ENCODE results near the gene MRPL12. TPM values are rescaled to one million over a fixed set of nuclear protein-coding genes. Genes with fewer than 3 reads are reported as not detected.
A peak's percentile ranks its signal among the peaks of the same experiment; 100 is the strongest.
"Not testable (repeated sequence)": the region's sequence is repeated elsewhere in the genome, so short reads cannot be mapped to it uniquely, and the experiment has no call there.

The MRPL12 gene
- total RNA-seq, 2 experiments from 2014 or later, result 57.2 to 59.6 TPM

DNA sequence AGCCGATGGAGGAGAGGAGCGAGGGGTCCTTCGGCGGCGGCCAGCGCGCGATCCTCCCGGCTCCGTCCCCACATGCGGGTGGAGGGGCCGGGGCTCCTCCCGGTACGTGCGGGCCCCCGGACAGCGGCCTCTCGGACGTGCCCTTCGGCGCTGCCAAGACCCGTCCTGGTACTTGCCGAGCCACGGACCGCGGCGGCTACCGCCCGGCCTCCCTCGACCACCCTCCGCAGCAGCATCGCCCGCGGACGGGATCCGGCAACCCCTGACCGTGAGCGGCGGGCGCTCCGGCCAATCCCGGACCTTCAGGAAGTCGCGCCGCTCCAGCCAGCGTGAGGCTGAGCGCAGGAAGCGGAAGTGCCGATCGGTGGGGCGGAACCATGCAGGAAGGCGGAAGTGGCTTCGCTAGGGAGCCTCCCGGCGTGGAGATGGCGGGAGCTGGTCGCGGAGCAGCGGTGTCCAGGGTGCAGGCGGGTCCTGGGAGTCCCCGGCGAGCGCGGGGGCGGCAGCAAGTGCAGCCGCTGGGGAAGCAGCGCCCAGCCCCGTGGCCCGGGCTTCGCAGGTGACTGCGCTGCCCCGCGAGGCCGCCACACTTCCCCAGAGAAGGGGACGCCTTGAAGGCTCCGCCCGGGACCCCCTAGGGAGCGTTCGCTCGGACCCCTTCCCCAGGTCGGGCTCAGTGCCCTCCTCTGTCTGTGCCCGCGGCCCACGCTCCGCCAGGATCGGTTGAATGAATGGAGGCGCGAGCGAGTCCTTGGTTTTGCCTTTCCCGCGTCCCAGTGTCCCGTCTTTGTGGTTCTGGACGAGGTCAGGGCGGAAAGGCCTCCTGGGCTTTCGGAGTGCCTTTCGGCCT is 36.6 kb upstream of the MRPL12 start, which contains the start of the genes CCDC137 and OXLD1:
TSS of gene CCDC137 (plus strand) at position 396 of the 850 bp plus-strand sequence. CDS start at position 426, 30 bp downstream.
TSS of gene OXLD1 (minus strand) at position 264 of the 850 bp plus-strand sequence. CDS start at position 236, 28 bp downstream.
- ChIA-PET POLR2A (interaction anchor here (0.6 to 4.8 kb wide), 16 partner anchors 9 to 296 kb away, joined by 3 to 52 read pairs (median 4); partner anchors contain the start of genes ARL16, HGS, MRPL12 and NPLOC4), CTCF (interaction anchor here (1.0 to 2.3 kb wide), 3 partner anchors 9 to 17 kb away, joined by 3 to 6 read pairs (median 6); partner anchors contain the start of genes ARL16 and HGS)
- H3K9me3 Mint-ChIP-seq, result no peaks in the 10 kb centered on the region
- peaks cover 62% of the 10 kb centered on the region for H3K4me1 Mint-ChIP-seq
- H3K36me3 Mint-ChIP-seq (ENCODE audit: low read depth), result peaks cover 51% of the 10 kb centered on the region
- H3K27me3 Mint-ChIP-seq, result no peaks in the 10 kb centered on the region
- H3K4me3 Mint-ChIP-seq, result peak within 1 kb of the TSS; percentile 93
- DNase-seq, result peak; percentile 94
- H3K27ac Mint-ChIP-seq, result peak within 1 kb of the TSS; percentile 94

DNA sequence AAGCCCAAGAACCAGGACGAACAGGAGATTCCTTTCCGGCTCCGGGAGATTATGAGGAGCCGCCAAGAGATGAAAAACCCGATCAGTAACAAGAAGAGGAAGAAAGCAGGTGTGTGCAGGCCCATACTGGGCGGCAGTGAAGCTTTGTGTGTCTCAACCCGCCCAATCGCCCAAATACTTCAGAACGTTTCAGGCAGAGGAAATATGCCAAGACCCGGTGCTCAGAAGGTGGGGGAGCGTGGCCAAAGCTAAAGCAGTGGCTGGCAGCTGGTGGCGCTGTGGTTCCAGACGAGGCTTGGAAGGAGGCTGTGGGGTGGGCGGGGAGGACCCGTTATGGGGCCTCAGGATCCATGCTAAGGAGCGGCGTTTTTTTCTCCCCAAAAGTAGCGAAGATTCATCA is 35.4 kb upstream of the MRPL12 start:
- Mint-ChIP-seq H3K36me3 (ENCODE audit: low read depth) (peaks cover 63% of the 10 kb centered on the region), H3K27me3 (no peaks in the 10 kb centered on the region)

DNA sequence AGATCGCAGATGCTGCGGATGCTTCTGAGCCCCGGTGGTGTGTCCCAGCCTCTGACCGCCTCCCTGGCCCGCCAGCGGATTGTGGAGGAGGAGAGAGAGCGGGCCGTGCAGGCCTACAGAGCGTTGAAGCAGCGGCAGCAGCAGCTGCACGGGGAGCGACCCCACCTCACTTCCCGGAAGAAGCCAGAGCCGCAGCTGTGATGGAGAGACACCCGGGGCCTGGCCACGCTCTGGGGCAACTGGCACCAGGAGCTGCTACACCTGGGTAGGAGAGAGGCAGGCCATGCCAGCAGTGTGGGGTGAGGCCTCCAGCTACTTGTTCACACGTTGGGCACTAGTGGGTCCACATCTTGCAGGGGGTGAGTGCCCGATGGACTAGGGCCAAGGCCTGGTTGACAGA is 30.7 kb upstream of the MRPL12 start:
- ChIA-PET POLR2A (interaction anchor here (0.7 kb wide), 1 partner anchor 169 kb away, joined by 3 read pairs; no protein-coding TSS in a partner anchor), CTCF (no interaction called here)
- no peak for DNase-seq
- no peak overlapping the region for H3K4me3 Mint-ChIP-seq
- H3K27ac Mint-ChIP-seq, result no peak overlapping the region
- H3K9me3 Mint-ChIP-seq, result no peaks in the 10 kb centered on the region
- no peaks in the 10 kb centered on the region for H3K27me3 Mint-ChIP-seq
- peaks cover 48% of the 10 kb centered on the region for H3K36me3 Mint-ChIP-seq (ENCODE audit: low read depth)
- peaks cover 22% of the 10 kb centered on the region for H3K4me1 Mint-ChIP-seq

More for the DNA sequence above, 35.4 kb upstream of the MRPL12 start:
- Mint-ChIP-seq H3K9me3 (no peaks in the 10 kb centered on the region), H3K27ac (peak overlapping the region; percentile 76), H3K4me1 (peaks cover 52% of the 10 kb centered on the region), H3K4me3 (peak overlapping the region; percentile 93)
- CTCF ChIA-PET, result interaction anchor here (2.3 kb wide), 1 partner anchor 16 kb away, joined by 6 read pairs; the partner anchor contains the start of genes ARL16 and HGS
- DNase-seq, result no peak
- POLR2A ChIA-PET, result interaction anchor here (1.0 to 3.2 kb wide), 6 partner anchors 8 to 309 kb away, joined by 3 to 18 read pairs (median 6); partner anchors contain the start of genes ARL16, HGS and MRPL12

DNA sequence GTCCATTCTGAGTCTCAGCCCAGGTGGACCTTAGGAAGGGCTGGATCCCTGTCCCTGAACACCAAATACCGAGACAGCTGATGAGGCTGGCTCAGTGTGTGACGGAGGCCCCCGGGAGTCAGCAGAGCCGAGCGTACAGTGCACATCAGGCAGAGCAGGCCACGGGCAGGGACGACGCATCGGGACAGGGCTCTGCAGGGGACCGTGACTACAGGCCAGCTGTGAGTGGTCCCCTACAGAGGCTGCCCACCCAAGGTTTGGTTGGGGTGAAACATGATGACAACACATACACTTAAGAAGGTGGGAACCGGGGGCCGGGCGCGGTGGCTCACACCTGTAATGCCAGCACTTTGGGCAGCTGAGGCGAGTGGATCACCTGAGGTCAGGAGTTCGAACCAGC is 30.2 kb upstream of the MRPL12 start:
- ChIA-PET POLR2A (interaction anchor here (0.7 kb wide), 1 partner anchor 168 kb away, joined by 3 read pairs; no protein-coding TSS in a partner anchor), CTCF (no interaction called here)
- H3K4me1 Mint-ChIP-seq, result peaks cover 17% of the 10 kb centered on the region
- no peaks in the 10 kb centered on the region for H3K9me3 Mint-ChIP-seq
- no peak overlapping the region for H3K4me3 Mint-ChIP-seq
- no peaks in the 10 kb centered on the region for H3K27me3 Mint-ChIP-seq
- H3K27ac Mint-ChIP-seq, result no peak overlapping the region
- peaks cover 43% of the 10 kb centered on the region for H3K36me3 Mint-ChIP-seq (ENCODE audit: low read depth)
- DNase-seq, result no peak

DNA sequence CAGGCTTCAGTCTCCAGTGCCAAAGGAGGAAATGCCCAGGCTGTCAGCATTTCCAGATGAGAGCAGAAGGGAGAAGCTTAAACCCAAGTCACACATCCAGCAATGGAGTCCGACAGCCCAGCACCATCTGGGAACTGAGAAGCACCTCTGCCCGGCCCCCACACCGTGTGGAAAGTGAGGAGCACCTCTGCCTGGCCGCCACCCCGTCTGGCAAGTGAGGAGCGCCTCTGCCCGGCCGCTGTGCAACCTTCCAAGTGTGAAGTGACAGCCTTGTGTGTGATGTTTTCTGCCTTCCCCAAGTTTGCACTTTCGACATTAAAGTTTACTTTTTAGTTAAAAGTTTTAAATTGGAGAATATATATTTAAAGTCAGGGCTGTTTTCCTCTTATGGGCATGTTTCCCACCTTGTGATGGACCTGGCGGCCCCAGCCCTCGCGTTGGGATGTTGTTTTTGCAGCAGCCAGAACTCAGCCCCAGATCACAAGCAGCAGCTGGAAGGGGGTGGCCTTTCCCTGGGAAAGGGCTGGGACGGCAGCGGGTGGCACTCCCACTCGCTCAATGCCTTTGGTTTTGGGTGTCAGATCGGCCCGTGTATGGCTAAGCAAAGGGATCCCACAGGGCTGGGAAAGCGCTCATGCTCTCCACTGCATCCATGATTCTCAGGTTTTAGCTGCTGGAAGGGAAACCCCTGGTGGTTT is 29.5 kb upstream of the MRPL12 start:
- CTCF ChIA-PET, result interaction anchor here (2.8 kb wide), 1 partner anchor 29 kb away, joined by 18 read pairs; the partner anchor contains the start of gene MRPL12
- Mint-ChIP-seq H3K27me3 (no peaks in the 10 kb centered on the region), H3K4me3 (no peak overlapping the region), H3K9me3 (no peaks in the 10 kb centered on the region), H3K36me3 (ENCODE audit: low read depth) (peaks cover 38% of the 10 kb centered on the region), H3K4me1 (peaks cover 11% of the 10 kb centered on the region), H3K27ac (no peak overlapping the region)
- DNase-seq, result no peak
- POLR2A ChIA-PET, result interaction anchor here (0.9 kb wide), 1 partner anchor 10 kb away, joined by 3 read pairs; the partner anchor contains the start of genes ARL16 and HGS

DNA sequence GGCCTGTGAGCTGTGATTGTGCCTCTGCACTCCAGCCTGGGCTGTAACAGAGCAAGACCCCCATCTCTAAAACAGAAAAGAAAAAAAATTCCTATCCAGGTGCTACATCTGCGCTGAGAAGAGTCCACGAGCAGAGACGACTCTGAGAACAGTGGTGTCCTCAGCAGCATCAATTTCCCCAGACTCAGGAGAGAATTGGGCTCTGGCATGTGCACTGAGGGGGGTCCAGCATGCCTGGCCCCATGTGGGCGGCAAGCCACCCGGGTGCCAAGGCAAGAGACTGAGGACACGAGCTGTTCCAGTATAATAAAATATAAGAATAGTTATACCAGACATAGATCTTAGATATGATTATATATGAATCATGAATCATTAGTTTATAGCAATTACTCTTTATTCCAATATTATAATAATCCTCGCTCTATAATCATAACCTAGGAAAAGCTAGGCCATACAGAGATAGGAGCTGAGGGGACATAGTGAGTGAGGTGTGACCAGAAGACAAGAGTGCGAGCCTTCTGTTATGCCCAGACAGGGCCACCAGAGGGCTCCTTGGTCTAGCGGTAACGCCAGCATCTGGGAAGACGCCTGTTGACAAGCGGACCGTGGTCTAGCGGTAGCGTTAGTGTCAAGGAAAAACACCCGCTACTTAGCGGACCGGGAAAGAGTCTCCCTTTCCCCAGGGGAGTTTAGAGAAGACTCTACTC is 27.5 kb upstream of the MRPL12 start:
- H3K27ac Mint-ChIP-seq, H3K4me3 Mint-ChIP-seq, H3K9me3 Mint-ChIP-seq, H3K4me1 Mint-ChIP-seq, H3K27me3 Mint-ChIP-seq: not testable (repeated sequence)
- CTCF ChIA-PET, result interaction anchor here (1.0 to 2.8 kb wide), 6 partner anchors 8 to 55 kb away, joined by 3 to 18 read pairs (median 6); partner anchors contain the start of genes ARL16, CCDC137, HGS and MRPL12
- peaks cover 30% of the 10 kb centered on the region for H3K36me3 Mint-ChIP-seq (ENCODE audit: low read depth)
- peak; percentile 42 for DNase-seq
- POLR2A ChIA-PET, result interaction anchor here (0.6 to 2.3 kb wide), 5 partner anchors 8 to 36 kb away, joined by 3 to 10 read pairs (median 5); partner anchors contain the start of genes ARL16, CCDC137, HGS and MRPL12

DNA sequence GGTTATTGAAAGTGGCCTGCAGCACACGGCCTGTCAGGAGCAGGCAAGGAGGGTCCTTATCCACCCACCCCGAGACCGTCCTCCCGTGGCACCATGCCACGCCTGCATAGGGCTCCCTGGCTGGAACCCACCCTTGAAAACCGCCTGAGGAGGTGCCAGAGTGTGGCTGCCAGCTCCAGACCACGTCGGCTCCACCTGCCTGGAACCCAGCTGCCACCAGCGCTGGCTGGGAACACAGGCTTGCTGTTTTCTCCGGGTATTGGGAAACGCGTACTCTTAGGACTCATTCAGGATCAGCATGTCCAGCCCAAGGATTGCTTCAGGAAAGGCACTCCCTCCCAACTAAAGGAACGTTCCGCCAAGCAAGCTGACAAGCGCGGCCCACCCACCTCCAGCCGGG is 26.3 kb upstream of the MRPL12 start:
- Mint-ChIP-seq H3K27ac (no peak overlapping the region), H3K4me3 (no peak overlapping the region), H3K9me3 (no peaks in the 10 kb centered on the region), H3K36me3 (ENCODE audit: low read depth) (peaks cover 23% of the 10 kb centered on the region), H3K4me1 (peaks cover 5% of the 10 kb centered on the region), H3K27me3 (no peaks in the 10 kb centered on the region)
- POLR2A ChIA-PET, result interaction anchor here (1.6 to 2.3 kb wide), 2 partner anchors 8 to 10 kb away, joined by 5 to 10 read pairs; partner anchors contain the start of genes CCDC137 and OXLD1
- DNase-seq, result no peak
- CTCF ChIA-PET, result interaction anchor here (1.5 to 2.8 kb wide), 2 partner anchors 11 to 26 kb away, joined by 3 to 18 read pairs; partner anchors contain the start of gene MRPL12

DNA sequence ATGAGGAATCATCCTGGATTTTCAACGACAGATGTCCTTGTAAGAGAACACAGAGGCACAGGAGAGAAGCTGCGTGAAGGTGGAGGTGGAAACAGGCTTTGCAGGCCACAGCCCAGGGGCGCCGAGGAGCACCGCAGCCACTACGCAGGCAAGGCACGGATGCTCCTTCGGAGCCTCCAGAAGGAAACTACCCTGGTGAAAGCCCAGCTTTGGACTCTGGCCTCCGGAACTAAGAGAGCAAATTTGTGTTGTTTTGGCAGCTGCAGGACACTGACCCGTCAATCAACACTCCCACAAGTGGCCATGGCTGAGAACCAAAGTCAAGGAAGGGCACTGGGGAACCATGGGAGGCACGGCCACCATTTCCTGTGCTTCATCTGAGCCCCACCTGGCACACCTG is 23.0 kb upstream of the MRPL12 start:
- no peak overlapping the region for H3K27ac Mint-ChIP-seq
- peaks cover 27% of the 10 kb centered on the region for H3K4me1 Mint-ChIP-seq
- peaks cover 12% of the 10 kb centered on the region for H3K36me3 Mint-ChIP-seq (ENCODE audit: low read depth)
- CTCF ChIA-PET, result interaction anchor here (0.6 kb wide), 1 partner anchor 12 kb away, joined by 3 read pairs; no protein-coding TSS in a partner anchor
- no peak for DNase-seq
- POLR2A ChIA-PET, result interaction anchor here (1.4 kb wide), 1 partner anchor 22 kb away, joined by 4 read pairs; no protein-coding TSS in a partner anchor
- no peaks in the 10 kb centered on the region for H3K27me3 Mint-ChIP-seq
- H3K9me3 Mint-ChIP-seq, result no peaks in the 10 kb centered on the region
- no peak overlapping the region for H3K4me3 Mint-ChIP-seq

DNA sequence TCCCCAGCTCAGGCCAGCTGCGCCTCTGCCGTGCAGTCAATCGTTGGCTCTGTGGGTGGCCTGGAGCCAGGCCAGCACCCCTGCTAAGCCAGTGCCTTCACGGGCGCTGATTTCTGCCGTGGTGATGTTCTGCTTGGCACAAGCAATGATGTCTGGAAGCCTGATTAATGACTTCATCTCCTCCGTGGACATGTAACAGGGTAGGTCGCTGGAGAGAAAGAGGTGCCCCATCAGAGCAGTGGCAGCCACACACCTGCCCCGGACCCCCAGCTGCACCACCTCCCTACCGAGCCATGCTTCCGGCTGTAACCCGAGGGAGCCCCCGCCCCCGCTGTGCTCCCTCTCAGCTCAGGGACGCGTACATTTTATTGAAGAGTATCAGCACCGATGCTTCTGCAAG is 21.5 kb upstream of the MRPL12 start:
- Mint-ChIP-seq H3K4me1 (peaks cover 36% of the 10 kb centered on the region), H3K36me3 (ENCODE audit: low read depth) (peaks cover 23% of the 10 kb centered on the region), H3K27ac (no peak overlapping the region), H3K4me3 (peak overlapping the region; percentile 17), H3K27me3 (no peaks in the 10 kb centered on the region), H3K9me3 (no peaks in the 10 kb centered on the region)
- ChIA-PET CTCF (interaction anchor here (4.2 kb wide), 1 partner anchor 21 kb away, joined by 42 read pairs; the partner anchor contains the start of gene MRPL12), POLR2A (interaction anchor here (3.2 to 4.7 kb wide), 3 partner anchors 13 to 22 kb away, joined by 18 to 111 read pairs (median 47); partner anchors contain the start of genes CCDC137, MRPL12 and OXLD1)
- no peak for DNase-seq

DNA sequence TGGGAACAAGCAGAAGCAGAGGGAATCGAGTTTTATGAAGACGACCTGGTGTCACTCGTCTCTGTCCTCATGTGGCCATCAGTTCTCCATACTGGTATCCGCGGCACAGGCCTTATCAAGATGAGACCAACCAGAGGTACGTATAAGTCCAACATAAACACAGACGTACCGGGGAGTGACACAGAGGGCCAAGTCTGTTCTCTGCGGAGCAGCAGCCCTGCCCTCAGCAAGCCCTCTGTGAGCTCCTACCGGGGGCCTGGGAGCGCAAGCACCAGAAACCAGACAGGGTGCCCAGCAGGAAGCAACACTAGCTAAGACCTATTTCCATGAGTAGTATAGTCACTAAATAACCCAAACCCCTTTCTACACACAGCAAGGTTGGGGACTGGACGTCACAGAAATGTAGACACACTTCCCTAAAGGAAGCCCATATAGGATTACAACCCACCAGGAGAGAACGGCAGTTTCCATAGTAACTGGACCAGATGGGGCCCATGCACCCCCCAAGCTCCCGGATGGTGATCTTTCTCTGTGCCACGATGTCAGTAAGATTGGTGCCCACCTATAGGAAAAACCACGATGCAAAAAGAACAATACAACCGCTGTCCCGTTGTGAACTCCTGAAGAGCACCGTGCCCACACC is 20.5 kb upstream of the MRPL12 start:
- POLR2A ChIA-PET, result interaction anchor here (0.9 to 4.7 kb wide), 20 partner anchors 7 to 424 kb away, joined by 3 to 111 read pairs (median 7); partner anchors contain the start of genes ACTG1, ARHGDIA, CCDC137 and FAAP100
- CTCF ChIA-PET, result interaction anchor here (1.0 to 4.2 kb wide), 5 partner anchors 15 to 81 kb away, joined by 3 to 42 read pairs (median 6); partner anchors contain the start of genes CCDC137, MRPL12 and OXLD1
- Mint-ChIP-seq H3K4me3 (peak overlapping the region; percentile 86), H3K4me1 (peaks cover 42% of the 10 kb centered on the region), H3K36me3 (ENCODE audit: low read depth) (peaks cover 33% of the 10 kb centered on the region), H3K27me3 (no peaks in the 10 kb centered on the region), H3K9me3 (no peaks in the 10 kb centered on the region), H3K27ac (peak overlapping the region; percentile 47)
- DNase-seq, result no peak

DNA sequence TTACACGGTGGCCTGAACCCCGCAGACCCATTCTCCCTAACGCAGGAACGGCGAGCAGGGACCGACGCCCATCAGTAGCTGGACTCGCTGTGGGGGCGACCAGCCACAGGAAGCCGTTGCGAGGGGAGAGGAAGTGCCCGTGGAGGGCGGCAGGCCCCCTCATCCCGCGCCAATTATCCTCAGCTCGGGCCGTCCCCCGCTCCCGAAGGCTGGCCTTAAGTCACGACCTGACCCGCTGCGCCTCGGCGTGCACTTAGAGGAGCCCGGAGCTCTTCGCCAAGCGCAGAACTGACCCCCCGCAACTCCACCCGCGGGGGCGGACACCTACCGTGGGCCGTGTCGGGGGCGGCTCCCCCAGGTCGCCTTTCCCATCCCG is 20.0 kb upstream of the MRPL12 start:
- peak overlapping the region; percentile 86 for H3K4me3 Mint-ChIP-seq
- H3K4me1 Mint-ChIP-seq, result peaks cover 42% of the 10 kb centered on the region
- no peak for DNase-seq
- no peaks in the 10 kb centered on the region for H3K27me3 Mint-ChIP-seq
- ChIA-PET POLR2A (interaction anchor here (0.6 to 4.7 kb wide), 24 partner anchors 8 to 775 kb away, joined by 3 to 111 read pairs (median 6); partner anchors contain the start of genes ACTG1, ARHGDIA, CCDC137 and FAAP100), CTCF (interaction anchor here (0.6 to 4.2 kb wide), 11 partner anchors 8 to 391 kb away, joined by 3 to 42 read pairs (median 5); partner anchors contain the start of genes CCDC137, MRPL12 and OXLD1)
- peak overlapping the region; percentile 47 for H3K27ac Mint-ChIP-seq
- no peaks in the 10 kb centered on the region for H3K9me3 Mint-ChIP-seq
- H3K36me3 Mint-ChIP-seq (ENCODE audit: low read depth), result peaks cover 34% of the 10 kb centered on the region
